Heart right ventricle (tissue), 16 donors: Measurements from ENCODE around the gene ADARB2. TPM values are rescaled to one million over a fixed set of nuclear protein-coding genes. Genes with fewer than 3 reads are reported as not detected.

Source experiments
- ATAC-seq, 8 donors: fragments of 200-7000 bp; cut with Tn5 transposase; one replicate each; pipeline ENCODE4 v1.9.1; 2020; ENCODE audit warnings: mild to moderate bottlenecking in 8 of 8, moderate library complexity in 8 of 8, moderate number of reproducible peaks in 1 of 8
- DNase-seq, 2 donors: peaks; one replicate each; pipeline ENCODE4 v3.0.0-alpha.2; 2020
- H3K27ac ChIP-seq, 10 donors: fragments of 200-600 bp; sonication (generic) in 2 of 10; one replicate each; pipeline versions ENCODE4 v1.5.0 to v1.8.0; 2020 to 2022; ENCODE audit warnings: mild to moderate bottlenecking in 3 of 10
- H3K27me3 ChIP-seq, 7 donors: fragments of 200-600 bp; one replicate each; pipeline ENCODE4 v1.8.0; 2021 to 2022; ENCODE audit warnings: mild to moderate bottlenecking in 2 of 7
- H3K36me3 ChIP-seq, 9 donors: fragments of 200-600 bp; sonication (generic) in 1 of 9; one replicate each; pipeline versions ENCODE4 v1.5.0 to v1.8.0; 2020 to 2022; ENCODE audit warnings: mild to moderate bottlenecking in 2 of 9
- H3K4me1 ChIP-seq, 9 donors: fragments of 200-600 bp; sonication (generic) in 1 of 9; one replicate each; pipeline versions ENCODE4 v1.5.0 to v1.8.0; 2020 to 2022; ENCODE audit warnings: mild to moderate bottlenecking in 4 of 9
- H3K4me3 ChIP-seq, 10 donors: fragments of 200-600 bp; sonication (generic) in 2 of 10; one replicate each; pipeline versions ENCODE4 v1.5.0 to v1.8.0; 2020 to 2022; ENCODE audit warnings: mild to moderate bottlenecking in 7 of 10, moderate library complexity in 2 of 10
- H3K9me3 ChIP-seq, 11 donors: fragments of 200-600 bp in 10 of 11; sonication (generic) in 2 of 11; one replicate each; pipeline versions ENCODE4 v1.5.0 to v1.8.0; 2013 to 2022; ENCODE audit warnings: mild to moderate bottlenecking in 2 of 11, control low read depth in 1 of 11, moderate library complexity in 1 of 11
- CTCF ChIP-seq, 9 donors: fragments of 200-600 bp; sonication (generic) in 2 of 9; IDR thresholded peaks; one replicate each; pipeline versions ENCODE4 v1.5.0 to v1.8.0; 2021 to 2022; ENCODE audit warnings: antibody characterized with exemption in 9 of 9, mild to moderate bottlenecking in 5 of 9, moderate library complexity in 1 of 9
- WGBS, 2 donors: extraction: QIAGEN DNeasy Blood & Tissue Kit; methylation state at CpG; one replicate each; pipeline ENCODE4 v1.1.7; 2013; ENCODE audit warnings: inconsistent platforms in 1 of 2; 5-methylcytosine and 5-hydroxymethylcytosine counted together
- intact Hi-C, 10 donors: fragments of 100-400 bp; cut with DNase I; formaldehyde crosslinking; loops; one replicate each; pipeline versions ENCODE4 v1.11.1 to v1.14.2; 2022
- polyA plus RNA-seq, 2 donors: library from polyadenylated mRNA; stranded (reverse); fragments of 200-250 nt; gene quantifications; one replicate each; pipeline ENCODE4 v1.2.3, GENCODE V29; 2013
- total RNA-seq, 10 donors: library from RNA; stranded (reverse); fragmentation: NEBNext Ultra II Directional in 3 of 10; extraction: Animal tissue kit (Norgen Biotek cat#: 25700) in 3 of 10; gene quantifications; one replicate each; pipeline versions ENCODE4 v1.2.1 to v1.2.4, GENCODE V29; 2021 to 2023
- donor health status: Arrhythmogenic right ventricular cardiomyopathy.
- donor health status: ischemic (EF 13 %, LVEDD 7.1; RV severe dilation, severe dysfunction).
- donor health status: healthy with polysubstance abuse.
- donor health status: DM: no; HTN: yes; CAD: no.
- donor health status: DM: no; HTN: no; CAD: no.
- donor health status: ischemic (EF 25% LVEDD 6.9; RV normal size, moderate dysfunction).
- donor health status: ischemic (EF 25% LVEDD 5.7; RV mildly dilated, moderate dysfunction).
- donor health status: healthy.
- donor health status: DM: yes; HTN: yes; CAD: no.
- donor health status: Ischemic cardiomyopathy.
- donor health status: ischemic (EF 35%, LVEDD 5.7; RV mildly dilated, moderate dysfunction).
- donor health status: nonischemic (EF 11% LVEDD 7.7; RV severe dilation, severe dysfunction).
- donor health status: DM: yes; HTN: yes; CAD: no.
- donor health status: PGD.
- donor health status: ischemic (EF 29% LVEDD 5.4; RV normal size, mild dysfunction).
- donor health status: nonischemic (EF 23%, LVEDD 6.1; RV moderate dilation, normal function).

Gene ADARB2
- total and polyA plus RNA-seq, 12 donors: 0.08 to 0.47 (median 0.17) TPM; not detected in 2

DNA sequence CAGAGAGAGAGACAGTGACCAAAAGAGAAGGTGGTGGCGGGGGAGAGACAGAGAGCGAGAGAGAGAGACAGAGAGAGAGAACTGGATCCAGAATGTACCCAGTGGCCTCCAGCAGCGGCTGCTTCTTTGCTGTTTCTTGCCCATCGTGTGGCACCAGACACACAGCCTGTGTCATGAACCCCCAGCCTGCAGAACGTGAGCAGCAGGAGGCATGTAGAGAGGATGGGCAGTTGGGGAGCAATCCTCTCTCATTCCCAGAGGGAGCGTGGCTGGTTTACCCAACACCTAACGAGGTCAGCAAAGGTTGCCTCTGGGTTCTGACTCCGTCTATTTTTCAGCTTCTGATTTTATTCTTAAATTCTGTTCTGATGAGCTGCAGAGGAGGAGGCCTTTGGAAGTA lies 168.1 kb downstream of the ADARB2 start:
- Histone ChIP-seq H3K4me3 (no peak overlapping the region), H3K4me1 (no peaks in the 10 kb centered on the region), H3K36me3 (no peaks in the 10 kb centered on the region), H3K27ac (no peak overlapping the region), H3K27me3 (peaks cover 0 to 18% (median 0%) of the 10 kb centered on the region in 7 donors), H3K9me3 (no peaks in the 10 kb centered on the region)
- intact Hi-C loops: no loop called here
- DNase-seq: no peak
- no peak for ATAC-seq
- no peak for TF ChIP-seq CTCF (IDR thresholded peaks at IDR 0.05)
- 75 to 82% methylated on average over 8 of the region's 8 CpGs for WGBS, 2 donors

DNA sequence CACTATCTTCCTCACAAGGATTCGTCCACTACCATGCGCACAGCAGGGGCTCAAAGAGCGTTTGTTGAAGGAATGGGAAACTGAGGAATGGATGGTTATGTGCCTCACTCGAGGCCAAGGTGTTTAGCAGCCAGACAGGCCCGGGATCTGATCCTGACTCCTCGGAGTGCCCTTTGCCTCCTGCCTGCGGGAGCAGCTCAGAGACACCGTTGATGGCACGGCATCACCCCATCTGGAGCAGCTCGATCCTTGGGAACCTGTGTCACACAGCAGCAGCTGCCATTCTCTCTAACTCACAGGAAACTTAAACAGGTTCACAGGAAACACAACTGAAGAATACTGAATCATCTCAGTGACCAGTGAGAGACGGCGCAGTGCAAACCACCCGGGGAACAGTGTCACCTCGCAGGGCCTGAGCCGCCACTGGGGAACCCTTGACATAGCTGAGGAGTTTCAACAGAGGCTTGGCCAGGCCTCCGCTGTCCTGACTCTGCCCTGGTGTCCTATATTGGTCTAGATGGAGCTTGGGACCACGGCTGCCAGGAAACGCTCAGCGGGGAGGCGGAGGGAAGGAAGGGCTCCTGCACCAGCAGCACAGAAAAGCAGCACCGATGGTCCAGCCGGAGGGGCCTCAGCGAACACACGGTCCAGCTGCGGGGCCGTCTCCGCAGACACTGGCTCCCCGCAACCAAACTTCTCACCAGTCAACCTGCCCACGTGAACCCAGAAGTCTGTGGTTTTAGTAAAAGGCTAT lies 169.4 kb downstream of the ADARB2 start:
- DNase-seq (no peak), ATAC-seq (no peak)
- no peaks in the 10 kb centered on the region for H3K36me3 ChIP-seq
- intact Hi-C loops: no loop called here
- H3K4me3 ChIP-seq: no peak overlapping the region
- no peaks in the 10 kb centered on the region for H3K9me3 ChIP-seq
- peaks cover 0 to 15% (median 3%) of the 10 kb centered on the region in 7 donors for H3K27me3 ChIP-seq
- WGBS, 2 donors: 80 to 84% methylated on average over 29 of the region's 29 CpGs
- H3K4me1 ChIP-seq: no peaks in the 10 kb centered on the region
- H3K27ac ChIP-seq: no peak overlapping the region
- no peak for TF ChIP-seq CTCF (IDR thresholded peaks at IDR 0.05)

- WGBS, 2 donors: 73 to 85% methylated on average over 7 of the region's 7 CpGs
- DNase-seq: no peak
These were observed 170.2 kb downstream of the ADARB2 start for GRCh38 chr10:1567152-1567551.

DNA sequence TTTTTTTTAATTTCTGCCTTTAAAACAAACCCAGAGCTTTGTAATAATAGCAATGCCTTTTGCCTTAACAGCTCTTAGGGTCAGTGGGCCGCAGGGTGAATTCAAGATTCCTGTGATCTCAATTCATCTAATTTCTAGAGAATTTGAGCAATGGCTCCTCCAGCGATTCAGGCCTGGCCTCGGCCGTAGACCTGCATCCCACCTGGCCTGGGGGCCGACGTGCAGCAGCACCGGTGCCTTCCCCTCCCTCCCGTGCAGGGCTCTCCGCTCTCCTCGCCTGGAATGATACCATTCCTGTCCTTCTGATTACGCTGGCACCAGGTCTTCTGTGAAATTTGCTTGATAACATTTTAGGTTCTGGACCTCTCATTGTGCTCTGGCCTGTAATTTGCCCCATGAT lies 172.5 kb downstream of the ADARB2 start:
- DNase-seq (no peak), ATAC-seq (no peak)
- H3K27me3 ChIP-seq: peaks cover 0 to 32% (median 19%) of the 10 kb centered on the region in 7 donors
- TF ChIP-seq CTCF (IDR thresholded peaks at IDR 0.05): no peak
- H3K27ac ChIP-seq: no peak overlapping the region
- peaks cover 0 to 4% (median 0%) of the 10 kb centered on the region in 9 donors for H3K4me1 ChIP-seq
- H3K4me3 ChIP-seq: no peak overlapping the region
- intact Hi-C loops: no loop called here
- H3K9me3 ChIP-seq: no peaks in the 10 kb centered on the region
- H3K36me3 ChIP-seq: no peaks in the 10 kb centered on the region
- WGBS, 2 donors: 87 to 89% methylated on average over 11 of the region's 11 CpGs

More at GRCh38 chr10:1567152-1567551, 170.2 kb downstream of the ADARB2 start:
- intact Hi-C loops: no loop called here
- no peak overlapping the region for H3K27ac ChIP-seq
- H3K9me3 ChIP-seq: no peaks in the 10 kb centered on the region
- H3K36me3 ChIP-seq: no peaks in the 10 kb centered on the region
- no peak overlapping the region for H3K4me3 ChIP-seq
- H3K4me1 ChIP-seq: no peaks in the 10 kb centered on the region
- peaks cover 0 to 19% (median 10%) of the 10 kb centered on the region in 7 donors for H3K27me3 ChIP-seq
- TF ChIP-seq CTCF (IDR thresholded peaks at IDR 0.05): no peak
- ATAC-seq: no peak
